H1 (cell line): ENCODE results near the gene BTBD8. TPM values are rescaled to one million over a fixed set of nuclear protein-coding genes. Genes with fewer than 3 reads are reported as not detected.

Source experiments
- CBX8 ChIP-seq: fragments of 300-800, 300-1000 bp; sonication (generic); IDR thresholded peaks from 2 replicates; pipeline ENCODE4 v1.7.1; 2016; ENCODE audit warnings: low read depth, low read length, borderline replicate concordance
- JUN ChIP-seq: IDR thresholded peaks from 2 replicates; pipeline ENCODE4 v1.6.1; 2011; ENCODE audit warnings: low read depth, mild to moderate bottlenecking, improper control_type of control experiment, low read length
- RNF2 ChIP-seq: fragments of 200-900, 300-1000 bp; sonication (generic); IDR thresholded peaks from 2 replicates; pipeline ENCODE4 v1.7.1; 2016; ENCODE audit warnings: borderline replicate concordance, low read depth, mild to moderate bottlenecking, antibody characterized with exemption, low read length; ENCODE audit not compliant: poor library complexity, severe bottlenecking; ENCODE audit errors: missing control alignments
- RXRA ChIP-seq: IDR thresholded peaks from 2 replicates; pipeline ENCODE4 v1.6.1; 2011; ENCODE audit warnings: low read depth, mild to moderate bottlenecking, low read length, moderate library complexity; ENCODE audit not compliant: insufficient read depth
- YY1 ChIP-seq: IDR thresholded peaks from 2 replicates; pipeline ENCODE4 v1.6.1; 2011; ENCODE audit warnings: low read depth, mild to moderate bottlenecking, low read length
- polyA plus RNA-seq, 7 experiments: library from polyadenylated mRNA; depleted of rRNA in 3 of 7; stranded (reverse) in 5 of 7; unstranded in 2 of 7; fragments of >200 nt in 5 of 7; fragments of 200-250 nt in 2 of 7; gene quantifications; 1 replicate in 5 of 7; 2 replicates in 1 of 7; 4 replicates in 1 of 7; pipeline versions ENCODE4 v1.2.1 to v1.2.3, GENCODE V29; 2011 to 2013; ENCODE audit warnings: missing spikeins in 2 of 7, mixed read lengths in 2 of 7
- total RNA-seq: library from RNA; stranded (reverse); fragmentation: NEBNext Ultra II Directional; extraction: Animal tissue kit (Norgen Biotek cat#: 25700); gene quantifications from 2 replicates; pipeline ENCODE4 v1.2.1, GENCODE V29; 2021

BTBD8 gene
- total and polyA plus RNA-seq, 2 of the 8 experiments (the other 6 are each of a cell fraction or from before 2014, with no cell fraction given), result 0.44 to 2.5 TPM

DNA sequence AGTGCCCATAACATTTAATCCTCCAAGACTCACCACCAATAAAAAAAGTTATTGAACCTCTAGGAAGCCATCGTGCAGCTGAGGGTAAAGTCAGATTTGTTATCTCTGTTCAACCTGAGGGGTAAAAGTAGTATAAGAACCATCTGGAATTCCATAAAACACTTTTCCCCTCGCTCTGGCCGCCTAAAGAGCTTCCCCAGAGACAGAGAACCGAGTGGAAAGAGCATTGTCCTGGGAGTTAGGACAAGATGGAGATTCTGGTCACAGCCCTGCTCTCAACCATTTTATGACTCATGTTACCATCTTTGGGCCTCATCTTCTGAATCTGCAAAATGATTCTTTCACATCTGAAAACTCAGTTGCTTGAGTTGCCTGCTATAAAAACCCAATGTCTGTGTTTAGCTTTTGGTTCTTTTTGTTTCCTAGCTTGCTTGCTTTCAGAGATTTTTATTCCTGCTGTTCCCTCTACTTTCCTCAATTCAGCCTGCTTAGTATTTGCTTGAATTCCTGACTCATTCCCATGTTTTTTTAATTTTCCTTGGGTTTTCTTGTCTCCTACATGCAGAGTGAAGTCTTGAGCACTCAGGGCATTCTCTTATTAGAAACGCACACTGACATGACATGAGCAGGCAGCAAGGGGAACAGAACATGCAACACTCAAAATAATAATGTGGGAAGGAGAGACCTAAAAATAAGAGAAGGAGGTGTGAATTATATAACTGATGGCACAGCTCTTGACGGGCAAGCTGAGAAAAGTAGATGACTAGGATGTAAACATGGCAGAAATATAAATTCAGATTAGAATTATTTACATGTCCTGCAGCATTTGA lies 48.6 kb upstream of the BTBD8 start (continued):
- TF ChIP-seq RNF2 (no peak), JUN (no peak), CBX8 (no peak), RXRA (no peak), YY1 (no peak)
- TF ChIP-seq, all 59 proteins: peak for 0
